Stimulated activated naive CD8-positive, alpha-beta T cell treated with anti-CD3 and anti-CD28 coated beads, Interleukin-15, Interleukin-2, amounts not matched to agents 100 ng/mL and 50 ng/mL, for 24 hours (primary cell): ENCODE measurements around the gene FAAP100.

ENCODE experiments used
- H3K27ac Mint-ChIP-seq: one replicate; pipeline ENCODE4 v1.8.0; 2021; ENCODE audit warnings: mild to moderate bottlenecking, mixed read lengths
- H3K27me3 Mint-ChIP-seq: one replicate; pipeline ENCODE4 v1.8.0; 2021; ENCODE audit warnings: mixed read lengths
- H3K36me3 Mint-ChIP-seq: one replicate; pipeline ENCODE4 v1.8.0; 2021; ENCODE audit warnings: low read depth, mixed read lengths
- H3K4me1 Mint-ChIP-seq: one replicate; pipeline ENCODE4 v1.8.0; 2021; ENCODE audit warnings: low read depth, mixed read lengths
- H3K4me3 Mint-ChIP-seq: one replicate; pipeline ENCODE4 v1.8.0; 2021; ENCODE audit warnings: mild to moderate bottlenecking, mixed read lengths
- H3K9me3 Mint-ChIP-seq: one replicate; pipeline ENCODE4 v1.8.0; 2021; ENCODE audit warnings: mixed read lengths

Gene FAAP100

DNA sequence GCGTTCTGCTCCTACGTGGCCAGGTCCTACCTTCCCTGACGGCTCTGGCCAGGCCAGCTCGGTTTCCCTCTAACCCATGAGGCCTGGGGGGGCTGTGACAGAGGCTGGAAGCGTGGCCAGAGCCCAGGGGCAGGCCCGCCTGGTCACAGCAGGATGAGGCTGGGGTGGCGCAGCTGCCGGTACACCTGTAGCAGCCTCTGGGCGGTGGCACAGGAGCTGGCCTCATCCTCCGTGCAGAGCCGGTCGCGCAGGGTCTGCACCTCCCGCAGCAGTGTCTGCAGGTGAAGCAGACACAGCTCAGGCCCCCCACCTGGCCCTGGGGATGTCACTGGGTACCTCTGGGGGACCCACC is 11.5 kb downstream of the FAAP100 start:
- no peaks in the 10 kb centered on the region for H3K9me3 Mint-ChIP-seq
- peaks cover 10% of the 10 kb centered on the region for H3K27me3 Mint-ChIP-seq
- H3K4me3 Mint-ChIP-seq = no peak overlapping the region
- no peak overlapping the region for H3K27ac Mint-ChIP-seq
- H3K4me1 Mint-ChIP-seq = no peaks in the 10 kb centered on the region
- no peaks in the 10 kb centered on the region for H3K36me3 Mint-ChIP-seq

DNA sequence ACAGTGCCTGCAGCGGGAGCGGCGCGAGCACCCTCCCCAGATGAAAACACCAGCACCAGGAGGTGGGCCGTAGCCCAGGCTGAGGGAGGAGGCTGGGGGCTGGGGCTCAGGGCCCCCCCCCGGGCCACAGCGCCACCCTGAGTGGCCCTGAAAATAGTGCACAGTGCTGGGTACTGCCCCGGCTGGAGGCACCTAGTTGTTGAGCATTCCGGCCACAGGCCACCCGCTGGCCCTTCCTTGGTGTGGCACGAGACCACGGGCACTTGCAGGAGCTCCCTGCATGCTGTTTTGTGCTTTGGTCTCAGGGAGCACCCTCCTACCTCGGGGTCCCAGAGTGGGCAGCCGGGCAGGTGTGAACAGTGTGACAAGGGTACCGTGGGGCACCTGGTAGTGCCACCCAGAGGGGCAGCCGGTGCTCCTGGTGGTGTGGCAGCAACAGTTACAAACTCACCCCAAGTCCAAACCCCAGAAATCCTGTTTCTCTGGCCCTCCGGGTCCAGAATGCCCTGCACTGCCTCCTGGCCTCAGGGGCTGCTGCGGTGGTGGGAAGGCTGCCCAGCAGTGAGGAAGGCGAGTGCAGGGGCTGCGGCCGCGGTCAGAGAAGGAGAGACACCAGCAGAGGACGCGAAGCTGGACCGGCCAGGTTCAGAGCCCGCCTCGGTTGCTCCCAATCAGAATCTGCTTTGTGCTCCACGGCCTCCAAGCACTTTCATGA is 12.0 kb downstream of the FAAP100 start:
- Mint-ChIP-seq H3K4me3 (no peak overlapping the region), H3K27ac (no peak overlapping the region), H3K9me3 (no peaks in the 10 kb centered on the region), H3K27me3 (peaks cover 10% of the 10 kb centered on the region), H3K36me3 (no peaks in the 10 kb centered on the region), H3K4me1 (no peaks in the 10 kb centered on the region)

DNA sequence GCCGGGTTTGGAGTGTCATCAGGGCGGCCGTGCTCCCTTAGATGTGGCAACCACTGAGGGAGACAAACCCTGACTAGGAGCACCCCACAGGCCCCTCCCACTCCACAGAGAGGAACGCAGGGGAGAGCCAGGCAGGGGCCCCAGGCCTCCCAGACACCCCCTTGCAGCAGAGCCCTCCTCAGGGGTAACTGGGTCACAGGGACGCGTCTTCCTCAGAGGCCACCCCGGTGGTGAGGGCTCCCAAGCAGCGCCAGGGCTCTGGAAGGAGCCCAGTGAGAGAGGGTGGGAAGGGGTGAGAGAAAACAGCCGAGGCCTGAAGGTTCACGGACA is 12.6 kb downstream of the FAAP100 start:
- Mint-ChIP-seq H3K4me1 (no peaks in the 10 kb centered on the region), H3K36me3 (no peaks in the 10 kb centered on the region), H3K9me3 (no peaks in the 10 kb centered on the region), H3K27me3 (peaks cover 10% of the 10 kb centered on the region), H3K4me3 (no peak overlapping the region), H3K27ac (no peak overlapping the region)

DNA sequence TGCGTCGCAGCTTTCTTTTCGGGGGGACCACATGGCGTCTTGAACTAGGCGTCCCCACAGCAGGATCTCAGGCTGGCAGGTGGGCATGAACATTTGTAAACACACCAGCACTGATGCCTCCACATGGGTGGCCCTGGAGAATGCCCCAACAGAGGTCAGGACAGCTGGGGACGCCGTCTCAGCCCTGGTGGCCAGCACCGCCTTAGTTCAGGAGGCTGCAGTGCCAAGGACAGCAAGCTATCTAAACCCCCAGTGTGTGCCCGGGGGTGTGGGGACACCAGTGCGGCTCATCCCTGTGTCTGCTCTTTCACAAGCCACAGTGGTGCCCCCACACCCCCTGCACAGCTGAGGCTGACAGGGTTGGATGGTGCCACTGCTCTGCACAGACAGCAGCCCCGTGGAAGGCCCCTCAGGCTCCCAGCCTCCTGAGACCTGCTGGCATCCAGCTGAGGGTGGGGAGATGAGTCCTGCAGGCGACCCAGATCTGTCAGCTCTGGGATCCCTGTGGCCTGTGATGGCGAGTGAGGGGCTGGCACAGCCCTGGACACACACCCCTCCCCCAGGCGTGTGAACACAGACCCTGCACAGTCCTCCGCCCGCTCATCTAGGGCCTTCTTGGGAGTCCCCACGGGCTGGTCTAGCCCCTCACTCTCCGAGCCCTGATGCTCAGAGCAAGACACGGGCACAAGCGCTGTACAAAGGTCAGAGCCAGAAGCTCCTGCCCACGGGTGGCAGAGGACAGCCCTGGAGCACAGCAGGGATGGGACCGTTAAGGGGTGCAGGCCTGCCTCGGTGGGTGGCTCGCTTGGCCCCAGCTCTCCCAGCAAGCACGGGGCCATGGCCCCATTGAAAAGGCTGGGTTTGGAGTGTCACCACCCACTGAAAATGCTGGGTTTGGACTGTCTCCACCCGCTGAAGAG is 13.2 kb downstream of the FAAP100 start:
- peaks cover 10% of the 10 kb centered on the region for H3K27me3 Mint-ChIP-seq
- no peak overlapping the region for H3K27ac Mint-ChIP-seq
- no peaks in the 10 kb centered on the region for H3K9me3 Mint-ChIP-seq
- H3K36me3 Mint-ChIP-seq = no peaks in the 10 kb centered on the region
- H3K4me3 Mint-ChIP-seq = no peak overlapping the region
- no peaks in the 10 kb centered on the region for H3K4me1 Mint-ChIP-seq

DNA sequence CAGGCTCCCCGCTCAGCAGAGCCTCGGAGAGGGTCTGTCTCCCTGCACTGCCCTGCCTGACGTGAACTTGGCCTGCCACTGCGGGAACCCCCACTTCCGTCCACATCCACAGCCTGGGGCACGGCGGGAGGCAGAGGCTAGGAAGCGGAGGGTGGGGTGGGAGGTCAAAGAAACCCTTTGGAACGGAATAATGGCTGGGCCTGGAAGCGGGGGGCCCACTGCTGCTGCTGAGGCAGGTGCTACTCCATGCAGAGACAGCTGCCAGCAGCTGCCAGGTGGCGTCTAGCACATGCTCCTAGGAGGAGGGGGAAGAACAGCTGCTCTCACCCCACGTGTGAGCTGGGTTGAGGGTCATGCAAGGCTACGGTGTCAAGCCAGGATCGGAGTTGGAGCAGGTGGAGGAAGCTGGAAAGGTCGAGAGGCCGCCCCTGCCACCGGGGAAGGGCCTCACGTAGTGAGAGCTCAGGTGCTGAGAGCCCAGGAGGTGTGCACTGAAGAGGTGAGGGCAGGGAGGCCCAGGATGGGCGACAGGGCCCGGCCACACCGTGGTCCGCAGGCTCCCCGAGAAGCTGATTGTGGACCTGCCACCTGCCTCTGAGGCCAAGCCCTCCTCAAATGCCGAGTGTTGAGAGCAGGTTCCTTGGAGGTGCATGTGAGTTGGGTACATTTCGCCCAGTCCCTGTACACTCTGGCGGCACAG is 14.1 kb downstream of the FAAP100 start:
- peaks cover 10% of the 10 kb centered on the region for H3K27me3 Mint-ChIP-seq
- H3K4me1 Mint-ChIP-seq = no peaks in the 10 kb centered on the region
- no peak overlapping the region for H3K4me3 Mint-ChIP-seq
- no peaks in the 10 kb centered on the region for H3K36me3 Mint-ChIP-seq
- no peaks in the 10 kb centered on the region for H3K9me3 Mint-ChIP-seq
- H3K27ac Mint-ChIP-seq = no peak overlapping the region

DNA sequence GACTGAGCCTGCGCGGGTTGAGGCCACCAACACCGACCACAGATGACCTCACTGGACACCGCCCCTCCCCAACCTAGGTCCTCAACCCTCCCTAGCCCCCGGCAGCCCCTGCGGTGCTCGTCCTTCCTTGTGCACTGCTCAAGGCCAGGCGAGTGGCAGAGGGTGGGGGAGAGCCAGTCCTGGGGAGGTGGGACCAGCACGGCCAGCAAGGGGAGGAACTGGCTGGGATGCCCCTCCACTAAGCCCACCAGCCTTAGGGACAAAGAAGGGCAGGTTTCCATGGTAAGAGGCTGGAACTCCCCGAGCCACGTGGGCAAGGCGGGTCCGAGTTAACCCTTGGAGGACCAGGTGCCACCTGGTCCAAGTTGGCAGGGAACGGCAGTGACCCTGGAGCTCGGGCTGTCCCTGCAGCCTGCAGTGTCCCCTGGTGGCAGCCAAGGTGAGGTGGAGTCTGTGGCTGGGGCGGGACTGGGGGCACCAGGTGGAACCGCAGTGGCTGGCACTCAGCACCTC is 14.8 kb downstream of the FAAP100 start:
- Mint-ChIP-seq H3K27ac (no peak overlapping the region), H3K4me1 (no peaks in the 10 kb centered on the region), H3K9me3 (no peaks in the 10 kb centered on the region), H3K4me3 (no peak overlapping the region), H3K36me3 (no peaks in the 10 kb centered on the region), H3K27me3 (peaks cover 10% of the 10 kb centered on the region)

DNA sequence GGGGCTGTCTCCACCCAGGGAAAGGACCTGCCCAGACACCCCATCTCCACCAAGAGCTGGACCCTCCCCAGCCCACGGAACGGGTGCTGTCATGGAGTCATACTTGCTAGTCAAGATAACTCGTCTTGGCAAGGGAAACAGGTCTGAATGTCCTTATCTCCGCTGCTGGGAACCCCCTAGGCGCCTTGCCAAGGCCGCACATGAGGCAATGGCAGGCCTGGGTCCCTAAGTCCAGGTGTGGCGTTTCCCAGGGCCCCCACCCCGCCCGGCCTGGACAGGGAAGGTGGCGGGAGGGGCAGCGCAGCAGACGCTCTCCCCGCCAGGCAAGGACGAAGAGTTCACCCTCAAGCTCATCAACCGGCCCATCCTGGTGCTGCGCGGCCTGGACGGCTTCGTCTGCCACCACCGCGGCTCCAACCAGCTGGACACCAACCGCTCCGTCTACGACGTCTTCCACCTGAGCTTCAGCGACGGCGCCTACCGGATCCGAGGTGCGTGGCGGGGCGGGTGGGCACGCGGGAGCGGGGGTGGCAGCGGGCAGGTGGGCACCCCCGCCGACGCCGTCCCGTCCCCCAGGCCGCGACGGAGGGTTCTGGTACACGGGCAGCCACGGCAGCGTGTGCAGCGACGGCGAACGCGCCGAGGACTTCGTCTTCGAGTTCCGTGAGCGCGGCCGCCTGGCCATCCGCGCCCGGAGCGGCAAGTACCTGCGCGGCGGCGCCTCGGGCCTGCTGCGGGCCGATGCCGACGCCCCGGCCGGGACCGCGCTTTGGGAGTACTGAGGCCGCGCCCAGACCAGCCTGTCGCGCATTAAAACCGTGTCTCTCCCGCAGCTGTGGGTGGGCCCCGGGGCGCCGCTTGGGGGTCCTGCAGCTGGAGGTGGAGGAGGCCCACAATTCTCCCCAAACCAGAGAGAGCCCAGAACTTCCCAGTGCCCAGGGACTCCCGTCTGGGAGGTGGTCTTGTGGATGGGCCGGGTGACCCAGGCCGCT is 15.6 kb downstream of the FAAP100 start:
- H3K4me3 Mint-ChIP-seq = no peak overlapping the region
- H3K36me3 Mint-ChIP-seq = no peaks in the 10 kb centered on the region
- H3K27ac Mint-ChIP-seq = no peak overlapping the region
- peaks cover 10% of the 10 kb centered on the region for H3K27me3 Mint-ChIP-seq
- H3K9me3 Mint-ChIP-seq = no peaks in the 10 kb centered on the region
- H3K4me1 Mint-ChIP-seq = no peaks in the 10 kb centered on the region

DNA sequence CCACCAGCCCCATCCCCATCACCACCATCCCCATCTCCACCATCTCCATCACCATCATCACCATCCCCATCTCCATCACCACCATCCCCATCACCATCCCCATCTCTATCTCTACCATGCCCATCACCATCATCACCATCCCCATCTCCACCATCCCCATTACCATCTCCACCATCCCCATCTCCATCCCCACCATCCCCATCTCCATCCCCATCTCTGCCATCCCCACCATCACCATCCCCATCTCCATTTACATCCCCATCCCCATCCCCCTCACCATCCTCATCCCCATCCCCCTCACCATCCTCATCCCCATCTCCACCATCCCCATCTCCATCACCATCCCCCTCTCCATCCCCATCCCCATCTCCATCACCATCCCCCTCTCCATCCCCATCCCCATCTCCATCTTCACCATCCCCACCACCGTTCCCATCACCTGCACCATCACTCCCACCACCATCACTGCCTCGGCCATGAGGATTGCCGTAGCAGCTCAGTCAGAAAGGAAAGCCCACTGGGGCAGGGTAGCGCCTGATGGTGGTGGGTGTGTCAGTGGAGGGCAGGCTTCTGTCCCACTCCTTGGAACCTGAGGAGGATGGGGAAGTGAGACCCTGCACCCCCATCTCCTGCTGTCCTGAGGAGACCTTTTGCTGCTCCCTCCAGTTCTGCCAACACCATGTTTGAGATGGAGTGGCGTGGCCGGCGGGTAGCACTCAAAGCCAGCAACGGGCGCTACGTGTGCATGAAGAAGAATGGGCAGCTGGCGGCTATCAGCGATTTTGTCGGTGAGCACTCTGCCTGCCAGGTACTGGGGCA is 16.5 kb downstream of the FAAP100 start:
- Mint-ChIP-seq H3K27ac (no peak overlapping the region), H3K9me3 (no peaks in the 10 kb centered on the region), H3K36me3 (no peaks in the 10 kb centered on the region), H3K4me3 (no peak overlapping the region), H3K27me3 (peaks cover 10% of the 10 kb centered on the region), H3K4me1 (no peaks in the 10 kb centered on the region)

DNA sequence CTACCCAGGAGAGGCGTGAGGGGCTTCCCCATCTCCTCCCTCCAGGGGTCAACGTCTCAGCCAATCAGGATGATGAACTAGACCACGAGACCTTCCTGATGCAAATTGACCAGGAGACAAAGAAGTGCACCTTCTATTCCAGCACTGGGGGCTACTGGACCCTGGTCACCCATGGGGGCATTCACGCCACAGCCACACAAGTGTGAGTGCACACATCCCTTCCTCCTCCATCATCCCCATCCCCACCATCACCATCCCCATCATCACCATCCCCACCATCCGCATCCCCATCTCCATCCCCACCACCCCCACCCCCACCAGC is 17.2 kb downstream of the FAAP100 start:
- Mint-ChIP-seq H3K4me3 (no peak overlapping the region), H3K9me3 (no peaks in the 10 kb centered on the region), H3K27ac (no peak overlapping the region), H3K4me1 (no peaks in the 10 kb centered on the region), H3K27me3 (peaks cover 10% of the 10 kb centered on the region), H3K36me3 (no peaks in the 10 kb centered on the region)

DNA sequence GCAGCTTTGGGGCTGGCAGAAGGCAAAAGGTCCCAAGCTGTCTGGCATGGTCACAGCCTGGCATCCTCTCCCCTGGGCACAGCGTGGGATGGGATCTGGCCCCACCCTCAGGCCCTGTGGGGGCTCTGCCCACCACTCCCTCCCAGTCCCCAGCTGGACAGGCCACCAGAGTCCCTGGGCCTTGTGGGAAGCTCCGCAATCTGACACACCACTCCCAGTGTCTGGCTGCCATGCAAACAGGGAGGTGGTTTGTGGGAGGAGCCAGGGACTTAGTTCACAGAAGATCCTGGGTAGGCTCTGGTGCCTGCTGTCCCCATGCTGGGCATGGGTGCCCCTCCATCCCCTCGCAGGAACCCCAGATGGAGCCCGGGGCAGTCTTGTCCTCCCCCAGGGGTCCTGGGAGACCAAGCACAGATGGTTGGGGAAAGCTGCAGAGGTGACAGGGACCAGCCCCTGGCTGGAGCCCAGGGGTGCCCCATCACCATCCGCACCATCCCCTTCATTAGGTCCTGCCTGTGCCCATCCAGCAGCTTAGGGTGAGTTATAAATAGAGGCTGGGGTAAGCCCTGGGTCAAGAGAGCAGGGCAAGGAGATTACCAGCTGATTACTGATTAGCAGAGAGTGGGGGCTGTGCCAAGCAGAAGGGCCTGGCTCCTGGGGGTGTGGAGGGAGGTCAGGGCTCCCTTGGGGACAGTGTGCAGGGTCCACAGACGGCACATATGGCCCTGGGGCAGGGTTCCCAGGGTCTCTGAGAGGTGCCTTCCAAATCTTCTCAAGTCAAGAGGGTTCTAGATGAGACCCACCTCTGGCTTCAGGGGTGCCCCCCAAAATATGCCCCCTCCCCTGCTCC is 17.8 kb downstream of the FAAP100 start:
- no peaks in the 10 kb centered on the region for H3K36me3 Mint-ChIP-seq
- no peaks in the 10 kb centered on the region for H3K9me3 Mint-ChIP-seq
- no peaks in the 10 kb centered on the region for H3K4me1 Mint-ChIP-seq
- H3K27me3 Mint-ChIP-seq = peaks cover 10% of the 10 kb centered on the region
- H3K27ac Mint-ChIP-seq = no peak overlapping the region
- H3K4me3 Mint-ChIP-seq = no peak overlapping the region

DNA sequence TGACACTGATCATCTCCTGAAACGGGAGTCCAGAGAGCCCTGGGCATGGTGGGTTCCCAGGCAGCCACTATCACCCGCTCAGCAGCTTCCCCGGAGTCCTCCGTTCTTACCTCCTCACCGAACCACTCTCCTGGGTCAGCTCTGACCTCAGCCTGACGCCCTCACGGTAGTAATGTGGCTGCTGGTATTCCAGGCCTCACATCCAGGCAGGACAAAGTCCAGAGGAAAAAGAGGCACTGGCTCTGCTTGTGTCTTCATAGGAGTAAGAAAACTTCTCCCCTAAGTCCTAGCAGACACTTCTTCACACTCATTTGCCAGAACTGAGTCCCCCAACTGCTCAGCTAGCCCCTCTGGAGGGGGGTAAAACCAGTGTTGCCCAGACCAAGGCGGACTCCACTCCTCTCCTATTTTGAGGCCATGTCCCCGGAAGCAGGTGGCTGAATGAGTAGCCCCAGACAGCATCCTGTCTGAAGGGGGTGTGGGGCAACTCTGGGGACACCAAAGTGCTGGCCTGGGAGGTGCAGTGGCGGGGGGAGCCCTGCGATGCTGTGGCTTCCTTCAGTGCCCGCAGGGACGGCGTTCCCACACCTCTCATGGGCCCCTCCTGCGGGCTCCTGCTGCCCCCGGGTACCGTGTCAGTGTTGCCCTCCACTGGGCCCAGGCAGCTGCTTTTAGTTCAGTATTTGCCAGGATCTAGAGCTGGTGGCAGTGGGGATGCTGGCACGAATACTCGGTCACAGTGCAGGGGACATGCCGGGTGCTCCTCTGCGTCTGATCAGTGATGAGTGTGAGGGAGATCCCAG is 18.6 kb downstream of the FAAP100 start:
- Mint-ChIP-seq H3K27ac (no peak overlapping the region), H3K4me3 (no peak overlapping the region), H3K9me3 (no peaks in the 10 kb centered on the region), H3K36me3 (no peaks in the 10 kb centered on the region), H3K4me1 (no peaks in the 10 kb centered on the region), H3K27me3 (peaks cover 10% of the 10 kb centered on the region)

DNA sequence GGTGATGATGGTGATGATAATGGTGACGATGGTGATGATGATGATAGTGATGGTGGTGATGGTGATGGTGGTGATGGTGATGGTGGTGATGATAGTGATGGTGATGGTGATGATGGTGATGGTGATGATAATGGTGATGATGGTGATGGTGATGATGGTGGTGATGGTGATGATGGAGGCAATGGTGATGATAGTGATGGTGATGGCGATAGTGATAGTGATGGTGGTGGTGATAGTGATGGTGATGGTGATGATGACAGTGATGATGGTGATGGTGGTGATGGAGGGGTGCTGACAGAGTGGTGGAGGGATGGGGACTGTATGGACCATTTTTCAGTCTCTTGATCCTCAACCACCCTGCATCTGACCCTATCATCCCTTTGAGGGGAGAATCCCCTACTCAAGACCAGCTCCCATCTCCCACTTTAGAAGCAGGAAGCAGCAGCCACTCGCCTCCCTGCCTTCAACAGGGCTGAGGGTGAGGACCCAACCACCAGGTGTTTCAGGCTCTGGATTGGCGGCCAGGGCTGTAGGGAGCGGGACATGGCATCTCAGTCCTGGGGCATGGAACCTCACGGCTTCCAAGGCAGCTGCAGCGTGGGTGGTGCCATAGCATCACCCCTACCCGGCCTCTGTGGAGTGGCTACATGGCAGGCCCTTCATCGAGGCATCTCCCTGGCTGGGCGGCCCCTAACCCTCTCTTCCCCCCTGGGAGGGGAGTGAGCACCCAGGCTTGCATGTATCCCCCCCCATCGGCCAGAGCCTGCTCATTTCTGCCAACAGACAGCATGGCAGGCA is 19.5 kb downstream of the FAAP100 start:
- no peak overlapping the region for H3K4me3 Mint-ChIP-seq
- no peak overlapping the region for H3K27ac Mint-ChIP-seq
- H3K27me3 Mint-ChIP-seq = peaks cover 6% of the 10 kb centered on the region
- H3K36me3 Mint-ChIP-seq = no peaks in the 10 kb centered on the region
- H3K4me1 Mint-ChIP-seq = no peaks in the 10 kb centered on the region
- H3K9me3 Mint-ChIP-seq = no peaks in the 10 kb centered on the region
